Umbilical cord (tissue), 2 donors: ENCODE data around the gene RUNX1. TPM values are rescaled to one million over a fixed set of nuclear protein-coding genes. Genes with fewer than 3 reads are reported as not detected.

Source experiments
- DNase-seq: peaks from one replicate; pipeline ENCODE4 v3.0.0-alpha.2; 2015; ENCODE audit warnings: low spot score
- total RNA-seq: library from RNA; depleted of rRNA; stranded (reverse); fragments of >200 nt; gene quantifications from one replicate; pipeline ENCODE4 v1.2.3, GENCODE V29; 2014; ENCODE audit warnings: low replicate concordance; ENCODE audit not compliant: insufficient read depth

RUNX1 gene
- total RNA-seq: 30.8 TPM

DNA sequence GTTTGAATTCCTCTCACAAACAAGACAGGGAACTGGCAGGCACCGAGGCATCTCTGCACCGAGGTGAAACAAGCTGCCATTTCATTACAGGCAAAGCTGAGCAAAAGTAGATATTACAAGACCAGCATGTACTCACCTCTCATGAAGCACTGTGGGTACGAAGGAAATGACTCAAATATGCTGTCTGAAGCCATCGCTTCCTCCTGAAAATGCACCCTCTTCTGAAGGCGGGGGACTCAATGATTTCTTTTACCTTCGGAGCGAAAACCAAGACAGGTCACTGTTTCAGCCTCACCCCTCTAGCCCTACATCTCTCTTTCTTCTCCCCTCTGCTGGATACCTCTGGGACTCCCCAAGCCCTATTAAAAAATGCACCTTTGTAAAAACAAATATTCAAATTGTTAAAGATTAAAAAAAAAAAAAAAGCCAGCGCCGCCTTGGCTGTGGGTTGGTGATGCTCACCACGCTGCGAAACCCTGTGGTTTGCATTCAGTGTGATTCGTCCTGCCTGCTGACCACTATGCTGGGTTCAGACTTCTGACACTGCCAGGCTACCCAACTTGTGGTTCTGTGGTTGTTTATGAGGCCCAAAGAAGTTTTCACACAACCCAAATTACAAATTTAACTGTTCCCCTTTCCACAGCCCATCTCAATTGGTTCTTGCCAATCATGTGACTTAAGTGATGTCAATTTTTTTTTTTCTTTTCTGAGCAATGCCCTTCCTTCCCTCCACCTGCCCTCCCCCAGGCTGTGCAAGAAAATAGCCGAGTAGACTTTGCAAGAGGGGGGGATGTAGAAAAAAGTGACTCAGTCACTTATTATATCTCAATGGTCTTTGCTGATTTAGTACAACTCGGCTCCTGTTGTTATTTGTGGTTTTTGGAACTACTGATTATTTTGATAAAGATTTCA, at the start of gene RUNX1:
RUNX1 (minus strand) TSS at position 597 of the 912 bp plus-strand sequence.
- DNase-seq: peak; percentile 43

DNA sequence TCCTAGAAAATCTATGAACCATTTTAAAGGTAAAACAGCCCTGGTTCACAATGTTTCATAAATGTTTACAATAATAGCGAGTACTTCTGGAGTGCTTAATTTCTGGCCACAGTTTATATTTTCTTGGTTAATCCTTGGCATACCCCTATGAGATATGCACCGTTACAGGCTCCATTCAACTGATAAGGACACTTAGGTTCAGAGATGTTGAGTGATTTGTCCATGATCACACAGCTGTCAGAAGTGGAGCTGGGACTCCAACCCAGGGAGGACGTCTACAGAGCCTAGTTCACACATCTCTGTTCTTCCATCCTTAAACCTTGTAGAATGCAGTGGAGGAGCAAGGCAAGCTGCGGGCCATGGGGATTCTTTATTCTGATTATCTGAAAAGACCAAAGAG, 48.4 kb upstream of the RUNX1 start:
- no peak for DNase-seq

DNA sequence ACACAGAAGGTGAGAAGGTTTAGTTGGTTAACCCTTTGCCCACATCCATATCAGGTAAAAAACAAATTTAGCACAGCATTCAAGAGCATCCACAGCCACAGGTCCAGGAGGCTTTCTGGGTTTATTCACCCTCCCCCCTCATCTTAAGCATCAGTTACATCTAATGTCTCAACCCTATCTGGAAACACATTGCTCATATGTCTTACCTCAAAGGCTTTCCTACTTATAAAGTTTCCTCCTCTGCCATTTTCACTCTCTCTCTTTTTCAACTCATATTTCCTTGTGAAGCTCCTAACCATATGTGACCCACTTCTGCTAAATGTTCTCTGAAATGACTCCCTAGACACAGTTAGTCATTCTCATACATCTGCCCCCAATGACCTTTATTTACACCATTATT, 47.9 kb upstream of the RUNX1 start:
- no peak for DNase-seq

DNA sequence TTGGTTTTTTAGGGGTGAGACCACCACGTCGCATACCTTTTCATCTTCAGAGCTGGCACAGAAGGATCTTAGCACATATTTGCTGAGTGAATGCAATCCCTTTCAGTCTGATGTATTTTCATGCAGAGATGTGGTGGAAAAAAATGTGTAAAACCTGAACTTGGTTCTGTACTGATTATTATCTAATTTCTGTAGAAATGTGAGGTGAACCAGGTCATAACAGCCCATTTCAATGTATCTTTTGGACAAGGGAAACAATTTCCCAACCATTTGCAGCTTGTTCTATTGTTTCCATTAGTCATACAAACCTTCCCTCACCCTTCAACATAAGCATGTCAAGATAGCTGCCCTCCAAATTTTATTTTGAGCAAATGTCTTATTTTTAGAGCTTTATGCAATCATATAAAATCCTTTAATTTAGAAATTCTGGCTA, 46.8 kb upstream of the RUNX1 start:
- peak; percentile 4 for DNase-seq

DNA sequence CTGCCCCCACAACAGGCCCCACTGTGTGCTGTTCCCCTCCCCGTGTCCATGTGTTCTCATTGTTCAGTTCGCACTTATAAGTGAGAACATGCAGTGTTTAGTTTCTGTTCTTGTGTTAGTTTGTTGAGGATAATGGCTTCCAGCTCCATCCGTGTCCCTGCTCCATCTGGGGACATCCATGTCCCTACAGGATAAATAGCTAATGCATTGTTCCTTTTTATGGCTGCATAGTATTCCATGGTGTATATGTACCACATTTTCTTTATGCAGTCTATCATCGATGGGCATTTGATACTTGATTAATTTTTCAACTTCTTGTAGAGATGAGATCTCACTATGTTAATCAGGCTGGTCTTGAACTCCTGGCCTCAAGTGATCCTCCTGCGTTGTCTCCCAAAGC, 44.4 kb upstream of the RUNX1 start:
- no peak for DNase-seq

DNA sequence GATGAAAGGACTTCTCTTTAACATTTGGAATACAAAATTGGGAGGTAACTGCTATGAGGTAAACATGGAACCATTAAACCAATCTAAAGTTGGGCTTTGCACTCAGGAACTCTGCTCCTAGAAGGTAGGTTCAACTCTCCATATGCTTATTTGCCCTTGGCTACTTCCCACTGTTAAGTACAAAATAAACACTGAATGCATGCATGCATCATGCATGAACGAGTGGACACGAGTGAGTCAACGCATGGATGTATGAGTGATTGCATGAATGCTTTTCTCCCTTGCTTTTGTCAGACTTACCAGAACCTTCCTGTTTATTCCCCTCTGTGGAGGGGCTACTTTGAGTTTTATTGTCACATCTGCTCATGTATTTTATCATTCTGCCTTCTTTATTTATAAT, 42.4 kb upstream of the RUNX1 start:
- DNase-seq: no peak

- no peak for DNase-seq
Observed at GRCh38 chr21:35090403-35090802, 41.3 kb upstream of the RUNX1 start.

DNA sequence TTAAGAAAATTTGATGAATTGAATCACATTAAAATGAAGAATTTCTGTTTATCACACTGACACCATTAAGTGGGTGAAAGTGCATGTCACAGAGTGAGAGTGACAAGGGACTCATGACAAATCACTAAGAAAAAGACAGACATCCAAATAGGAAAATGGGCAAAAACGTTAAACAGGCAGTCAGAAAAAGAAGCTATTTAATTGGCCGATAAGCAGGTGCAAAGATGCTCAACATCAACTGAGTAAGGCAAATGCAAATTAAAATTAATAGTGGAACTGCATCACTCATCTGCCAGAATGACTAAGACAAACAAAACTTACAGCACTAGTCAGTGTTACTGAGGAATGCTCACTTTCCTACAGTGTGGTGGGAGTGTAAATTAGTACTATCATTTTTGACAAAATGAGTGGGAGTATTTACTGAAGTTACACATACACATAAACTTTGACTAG, 39.2 kb upstream of the RUNX1 start:
- no peak for DNase-seq

DNA sequence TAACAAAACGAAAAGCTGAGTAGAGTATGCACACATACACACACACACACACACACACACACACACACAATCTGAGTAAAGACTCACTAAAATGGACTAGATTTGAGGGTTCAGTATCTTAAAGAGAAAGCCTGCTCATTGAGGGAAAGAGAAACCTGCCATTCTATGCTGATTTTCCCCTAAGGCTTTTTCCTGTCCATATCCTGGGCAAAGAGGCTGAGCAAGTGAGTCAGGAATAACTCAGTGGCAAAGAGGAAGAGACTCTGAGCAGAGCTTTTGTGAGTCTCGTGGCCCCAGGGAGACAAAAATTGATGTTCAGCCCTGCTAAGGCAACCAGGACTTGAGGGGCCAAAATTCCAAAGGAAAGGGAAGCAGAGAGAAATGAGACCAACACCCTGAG, 37.3 kb upstream of the RUNX1 start:
- DNase-seq: peak; percentile 28

DNA sequence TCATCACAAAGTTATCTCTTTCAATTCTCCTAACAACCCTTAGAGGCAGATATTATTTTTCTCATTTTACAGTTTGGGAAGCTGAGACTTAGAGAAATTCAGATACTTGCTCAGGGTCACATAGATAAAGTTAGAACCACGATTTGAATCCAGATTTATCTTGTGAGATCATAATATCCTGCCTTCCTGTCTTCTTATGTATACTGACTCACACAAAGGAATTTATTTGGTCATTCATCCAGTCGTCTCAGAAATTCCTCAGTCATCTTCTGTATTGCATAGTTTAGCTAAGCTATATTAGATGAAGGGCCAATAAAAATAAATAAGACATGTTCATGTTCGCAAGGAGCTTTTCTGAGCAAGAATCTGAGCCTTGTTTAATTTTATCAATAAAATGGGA, 35.8 kb upstream of the RUNX1 start:
- peak; percentile 72 for DNase-seq

GRCh38 chr21:35083246-35083645, 34.1 kb upstream of the RUNX1 start:
- DNase-seq: no peak

- DNase-seq: no peak
Observed at GRCh38 chr21:35081861-35082260, 32.8 kb upstream of the RUNX1 start.

DNA sequence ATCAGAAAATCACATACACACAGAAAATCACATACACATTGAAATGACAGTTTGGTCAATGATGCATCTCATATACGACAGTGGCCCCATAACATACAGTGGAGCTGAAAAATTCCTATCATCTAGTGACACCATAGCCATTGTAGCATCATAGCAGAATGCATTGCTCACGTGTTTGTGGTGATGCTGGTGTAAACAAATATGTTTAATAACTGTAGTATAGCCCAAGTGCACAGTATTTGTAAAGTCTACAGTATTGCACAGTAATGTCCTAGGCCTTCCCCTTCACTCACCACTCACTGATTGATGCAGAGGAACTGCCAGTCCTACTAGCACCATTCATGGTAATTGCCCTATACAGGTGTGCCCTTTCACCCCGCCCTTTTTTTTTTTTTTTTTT, 30.1 kb upstream of the RUNX1 start:
- no peak for DNase-seq

- no peak for DNase-seq
Observed at GRCh38 chr21:35077975-35078374, 28.9 kb upstream of the RUNX1 start.

- DNase-seq: no peak
Observed at GRCh38 chr21:35077466-35077865, 28.4 kb upstream of the RUNX1 start.

DNA sequence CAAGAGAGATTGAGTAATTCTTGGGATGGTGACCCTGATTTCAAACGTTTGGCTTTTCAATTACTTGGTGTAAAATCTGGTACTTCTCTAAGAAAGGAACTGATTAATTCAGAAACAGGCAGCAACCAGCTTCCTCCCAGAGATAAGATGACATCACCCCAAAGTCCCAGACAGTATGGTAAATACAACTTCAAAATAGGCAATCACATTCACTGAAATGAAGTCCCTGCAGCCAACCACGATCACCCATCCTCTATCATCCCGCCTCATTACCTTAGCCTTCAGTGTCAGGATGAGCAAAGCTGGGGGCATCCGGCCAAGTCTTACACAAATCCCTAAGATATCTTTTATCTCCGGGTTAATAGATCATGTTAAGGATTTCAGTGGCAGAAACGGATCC, 26.4 kb upstream of the RUNX1 start:
- peak; percentile 95 for DNase-seq

DNA sequence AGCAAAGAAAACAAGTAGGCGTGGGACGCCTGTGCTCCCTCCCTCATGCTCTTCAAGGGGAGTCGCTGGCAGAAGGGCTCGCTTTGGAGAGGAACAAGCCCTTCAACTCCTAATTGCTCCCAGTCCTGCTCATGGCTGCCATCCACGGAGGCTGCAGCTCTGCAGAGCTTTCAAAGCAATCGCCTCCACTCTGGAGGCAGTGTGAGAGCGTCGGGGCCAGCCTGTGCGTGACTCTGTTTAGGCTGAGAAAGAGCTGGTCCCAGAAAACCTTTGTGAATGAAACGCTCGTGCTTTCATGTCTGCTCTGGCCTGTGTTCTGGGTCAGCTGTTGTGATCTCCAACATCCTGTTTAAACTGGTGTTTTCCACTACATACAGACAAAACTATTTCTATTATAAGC, 23.9 kb upstream of the RUNX1 start:
- peak; percentile 81 for DNase-seq

GRCh38 chr21:35072557-35072956, 23.5 kb upstream of the RUNX1 start:
- no peak for DNase-seq

GRCh38 chr21:35071347-35071746, 22.2 kb upstream of the RUNX1 start:
- DNase-seq: no peak

GRCh38 chr21:35070436-35070835, 21.3 kb upstream of the RUNX1 start:
- DNase-seq: no peak

DNA sequence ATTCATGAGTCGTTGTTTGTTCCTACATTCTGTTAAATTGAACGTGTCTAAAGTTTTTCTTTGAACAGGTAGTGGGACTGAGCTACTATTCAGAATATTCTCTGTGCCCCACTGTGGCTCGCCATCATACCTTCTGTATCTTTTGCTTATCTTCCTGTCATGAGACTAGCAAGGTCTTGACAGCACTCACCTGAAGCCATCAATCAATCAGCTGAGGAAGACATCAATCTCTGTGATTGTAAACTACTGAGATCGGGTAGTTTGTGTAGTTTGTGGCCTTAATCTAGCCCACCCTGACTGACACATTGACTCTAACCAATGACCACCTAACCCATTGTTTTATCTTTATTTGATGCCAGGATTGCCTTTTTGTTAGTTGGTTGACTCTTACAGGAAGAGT, 17.7 kb upstream of the RUNX1 start:
- no peak for DNase-seq

DNA sequence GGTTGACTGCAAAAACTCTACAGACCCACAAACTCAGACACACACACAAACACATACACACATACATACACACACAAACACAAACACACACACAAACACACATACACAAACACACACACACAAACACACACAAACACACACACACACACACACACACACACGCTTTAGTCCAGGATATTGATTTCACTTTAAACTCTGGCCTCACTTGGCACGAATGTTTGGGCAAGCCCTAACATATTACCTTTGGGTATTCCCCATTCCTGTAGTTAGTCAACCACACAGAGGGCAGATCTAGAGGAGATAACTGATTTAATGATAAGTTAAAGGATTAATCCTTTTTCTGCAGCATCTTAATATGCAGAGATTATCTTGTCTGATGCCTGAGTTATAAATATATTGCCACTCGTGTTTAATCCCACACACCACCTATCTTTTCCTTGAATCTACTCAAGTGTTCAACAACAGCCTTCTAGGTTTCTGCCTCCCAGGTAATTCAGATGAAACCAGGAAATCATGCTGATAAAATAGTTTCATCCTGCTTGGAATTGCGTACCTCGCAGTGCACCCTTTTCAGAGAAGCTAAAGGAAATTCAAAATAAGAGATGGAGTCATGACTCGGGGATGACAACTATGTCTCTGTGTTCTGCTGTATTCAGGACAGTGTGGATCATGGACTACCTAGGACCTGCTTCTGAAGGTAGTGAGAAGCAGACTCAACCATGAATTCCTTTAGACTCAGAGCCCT, 14.5 kb upstream of the RUNX1 start:
- no peak for DNase-seq

DNA sequence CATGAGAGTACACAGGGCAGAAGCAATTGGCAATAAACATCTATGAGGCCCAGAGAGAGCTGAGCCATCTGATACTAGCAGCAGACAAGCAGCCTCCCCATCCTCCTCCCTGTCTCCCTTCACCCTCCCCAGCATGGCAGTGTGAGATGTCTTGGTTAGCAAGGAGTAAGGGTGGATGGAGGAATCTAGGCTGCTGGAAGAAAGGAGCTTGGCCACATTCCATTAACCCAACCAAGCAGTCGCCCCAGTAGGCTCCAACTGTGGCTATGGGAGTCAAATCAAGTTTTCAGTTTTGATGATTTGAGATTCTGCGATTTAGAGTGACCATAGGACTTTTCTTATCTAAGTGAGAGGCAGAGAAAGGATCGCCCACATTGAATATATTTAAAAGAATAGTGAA, 12.9 kb upstream of the RUNX1 start:
- DNase-seq: no peak
